ENCODE results near the gene SYCP2. TPM values are rescaled to one million over a fixed set of nuclear protein-coding genes. Genes with fewer than 3 reads are reported as not detected.

The SYCP2 gene
- total RNA-seq, 1 experiment from 2014 or later: 0.70 TPM

DNA sequence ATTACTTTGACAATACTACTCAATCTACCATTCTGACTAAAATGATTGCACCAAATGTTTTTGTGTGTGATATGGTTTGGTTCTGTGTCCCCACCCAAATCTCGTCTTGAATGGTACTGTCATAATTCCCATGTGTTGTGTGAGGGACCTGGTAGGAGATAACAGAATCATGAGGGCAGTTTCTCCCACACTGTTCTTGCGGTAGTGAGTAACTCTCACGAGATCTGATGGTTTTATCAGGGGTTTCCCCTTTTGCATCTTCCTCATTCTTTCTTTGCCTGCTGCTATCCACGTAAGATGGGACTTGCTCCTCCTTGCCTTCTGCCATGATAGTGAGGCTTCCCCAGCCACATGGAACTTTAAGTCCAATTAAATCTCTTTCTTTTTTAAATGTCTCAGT is 20.8 kb downstream of the SYCP2 start:
- Histone ChIP-seq H3K23me2 (ENCODE audit: insufficient read length, low read depth, low read length, poor library complexity, severe bottlenecking) (no peaks in the 10 kb centered on the region), H3K56ac (ENCODE audit: insufficient read length, low read depth, low read length) (no peak overlapping the region), H2BK120ac (ENCODE audit: low read depth, low read length, poor library complexity, severe bottlenecking) (no peak overlapping the region), H3K14ac (ENCODE audit: insufficient read depth, low read length) (no peak overlapping the region), H3K9ac (ENCODE audit: extremely low read depth, insufficient read length, low read length) (no peak overlapping the region), H3T11ph (ENCODE audit: low read length) (no peak overlapping the region), H3K4me1 (ENCODE audit: insufficient read depth, low read length) (no peaks in the 10 kb centered on the region), H2BK12ac (ENCODE audit: insufficient read length, low read depth, low read length) (no peak overlapping the region), H2BK20ac (ENCODE audit: low read depth, low read length, poor library complexity, severe bottlenecking) (no peak overlapping the region), H4K5ac (ENCODE audit: insufficient read length, low read depth, low read length) (no peak overlapping the region), H3K79me1 (ENCODE audit: insufficient read depth, low read depth, low read length, poor library complexity, severe bottlenecking) (no peaks in the 10 kb centered on the region), H4K91ac (ENCODE audit: insufficient read length, low read depth, low read length) (no peak overlapping the region), H3K23ac (ENCODE audit: insufficient read length, low read depth, low read length) (no peak overlapping the region), H2AK5ac (ENCODE audit: insufficient read length, low read length) (no peak overlapping the region), H4K8ac (replicated peaks; ENCODE audit: insufficient read length, low read depth, low read length) (no peak overlapping the region), H2AFZ (ENCODE audit: low read length) (no peak overlapping the region), H3K18ac (ENCODE audit: insufficient read length, low read depth, low read length) (no peak overlapping the region), H3K4ac (ENCODE audit: low read depth, low read length) (no peak overlapping the region), H2BK15ac (ENCODE audit: low read depth, low read length) (no peak overlapping the region), H3K79me2 (ENCODE audit: insufficient read depth, low read length) (no peaks in the 10 kb centered on the region), H2BK5ac (ENCODE audit: insufficient read length, low read length) (no peak overlapping the region), H3K4me2 (ENCODE audit: insufficient read depth, insufficient read length, low read length) (no peak overlapping the region), H3K27ac (ENCODE audit: insufficient read length, low read depth, low read length) (no peak overlapping the region), H4K20me1 (ENCODE audit: control insufficient read depth, insufficient read depth, insufficient read length) (no peaks in the 10 kb centered on the region), H3K27me3 (ENCODE audit: insufficient read depth, low read length) (no peaks in the 10 kb centered on the region), H3K9me3 (ENCODE audit: control insufficient read depth, low read depth, low read length) (no peaks in the 10 kb centered on the region)
- no CpG with 5 or more reads among the region's 4 CpGs for WGBS (ENCODE audit: extremely low coverage, insufficient read length, low lambda C conversion rate)
- no peak for DNase-seq
- no peak overlapping the region for H3K4me3 Mint-ChIP-seq
- TF ChIP-seq, protein P1, sequence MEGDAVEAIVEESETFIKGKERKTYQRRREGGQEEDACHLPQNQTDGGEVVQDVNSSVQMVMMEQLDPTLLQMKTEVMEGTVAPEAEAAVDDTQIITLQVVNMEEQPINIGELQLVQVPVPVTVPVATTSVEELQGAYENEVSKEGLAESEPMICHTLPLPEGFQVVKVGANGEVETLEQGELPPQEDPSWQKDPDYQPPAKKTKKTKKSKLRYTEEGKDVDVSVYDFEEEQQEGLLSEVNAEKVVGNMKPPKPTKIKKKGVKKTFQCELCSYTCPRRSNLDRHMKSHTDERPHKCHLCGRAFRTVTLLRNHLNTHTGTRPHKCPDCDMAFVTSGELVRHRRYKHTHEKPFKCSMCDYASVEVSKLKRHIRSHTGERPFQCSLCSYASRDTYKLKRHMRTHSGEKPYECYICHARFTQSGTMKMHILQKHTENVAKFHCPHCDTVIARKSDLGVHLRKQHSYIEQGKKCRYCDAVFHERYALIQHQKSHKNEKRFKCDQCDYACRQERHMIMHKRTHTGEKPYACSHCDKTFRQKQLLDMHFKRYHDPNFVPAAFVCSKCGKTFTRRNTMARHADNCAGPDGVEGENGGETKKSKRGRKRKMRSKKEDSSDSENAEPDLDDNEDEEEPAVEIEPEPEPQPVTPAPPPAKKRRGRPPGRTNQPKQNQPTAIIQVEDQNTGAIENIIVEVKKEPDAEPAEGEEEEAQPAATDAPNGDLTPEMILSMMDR (conservative IDR thresholded peaks at IDR 0.05): no peak
- H3K36me3 Mint-ChIP-seq (ENCODE audit: insufficient read depth in 1 of 3, low read depth in 3 of 3): no peaks in the 10 kb centered on the region
- no peak overlapping the region for H3K27ac Mint-ChIP-seq
- peaks cover 0 to 3% of the 10 kb centered on the region in 2 experiments; a peak in 1 of 5 replicates for H3K9me3 Mint-ChIP-seq
- peaks cover 4% of the 10 kb centered on the region; the same call in 1 of the 2 replicates for H3K27me3 Mint-ChIP-seq (ENCODE audit: low read depth)
- no peaks in the 10 kb centered on the region for H3K4me1 Mint-ChIP-seq

Data from H9 (cell line).